Measurements from ENCODE around the gene TCERG1L.

The TCERG1L gene

GRCh38 chr10:131135716-131136115, 175.8 kb downstream of the TCERG1L start:
- Histone ChIP-seq H3K4me3 (ENCODE audit: low read depth, low read length) (no peak overlapping the region), H3K27ac (ENCODE audit: low read depth, low read length) (no peak overlapping the region), H3K36me3 (ENCODE audit: control insufficient read depth, insufficient read depth, low read length) (no peaks in the 10 kb centered on the region), H3K4me1 (ENCODE audit: control insufficient read depth, insufficient read depth, low read length) (0 out of 2 replicates have a peak, but pooled peaks cover 5% of the 10 kb centered on the region), H3K9me3 (ENCODE audit: control insufficient read depth, insufficient read depth, low read length) (no peaks in the 10 kb centered on the region), H3K9ac (ENCODE audit: low read depth, low read length) (no peak overlapping the region), H3K27me3 (ENCODE audit: control insufficient read depth, insufficient read depth, low read length) (no peaks in the 10 kb centered on the region)

- no peak overlapping the region for H3K27ac ChIP-seq (ENCODE audit: low read depth, low read length)
- 0 out of 2 replicates have a peak, but pooled peaks cover 5% of the 10 kb centered on the region for H3K4me1 ChIP-seq (ENCODE audit: control insufficient read depth, insufficient read depth, low read length)
- no peaks in the 10 kb centered on the region for H3K36me3 ChIP-seq (ENCODE audit: control insufficient read depth, insufficient read depth, low read length)
- no peak overlapping the region for H3K9ac ChIP-seq (ENCODE audit: low read depth, low read length)
- no peaks in the 10 kb centered on the region for H3K9me3 ChIP-seq (ENCODE audit: control insufficient read depth, insufficient read depth, low read length)
- H3K27me3 ChIP-seq (ENCODE audit: control insufficient read depth, insufficient read depth, low read length), result no peaks in the 10 kb centered on the region
- no peak overlapping the region for H3K4me3 ChIP-seq (ENCODE audit: low read depth, low read length)
Observed at GRCh38 chr10:131134651-131135050, 176.9 kb downstream of the TCERG1L start.

DNA sequence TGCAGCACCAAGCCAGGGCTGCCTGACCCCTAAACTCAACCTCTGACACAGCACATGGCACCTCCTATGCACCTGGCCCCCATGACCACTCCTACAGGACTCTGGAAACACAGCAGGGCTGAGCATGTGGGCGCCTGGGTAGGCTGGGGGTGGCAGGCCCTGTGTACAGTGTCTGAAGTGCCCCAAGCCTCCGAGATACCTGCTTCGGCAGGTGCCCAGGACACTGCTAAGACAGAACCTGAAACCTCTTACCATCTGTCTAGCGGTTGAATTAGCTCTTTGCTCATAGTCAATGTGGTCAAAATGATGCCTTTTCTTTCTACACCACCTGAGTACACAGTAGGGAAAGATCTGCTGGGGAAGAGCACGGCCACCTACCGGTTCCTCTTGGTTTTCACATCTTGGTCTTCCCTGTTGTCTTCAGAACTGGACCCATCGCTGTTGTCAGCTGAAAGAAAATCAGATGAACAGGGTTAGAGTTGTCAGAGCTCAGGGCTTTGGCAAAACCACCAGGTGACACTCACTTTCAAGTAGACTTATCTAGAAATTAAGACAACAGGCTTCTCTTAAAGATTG, 177.4 kb downstream of the TCERG1L start:
- Histone ChIP-seq H3K4me1 (ENCODE audit: control insufficient read depth, insufficient read depth, low read length) (0 out of 2 replicates have a peak, but pooled peaks cover 5% of the 10 kb centered on the region), H3K9ac (ENCODE audit: low read depth, low read length) (no peak overlapping the region), H3K36me3 (ENCODE audit: control insufficient read depth, insufficient read depth, low read length) (no peaks in the 10 kb centered on the region), H3K4me3 (ENCODE audit: low read depth, low read length) (no peak overlapping the region), H3K27ac (ENCODE audit: low read depth, low read length) (no peak overlapping the region), H3K9me3 (ENCODE audit: control insufficient read depth, insufficient read depth, low read length) (no peaks in the 10 kb centered on the region), H3K27me3 (ENCODE audit: control insufficient read depth, insufficient read depth, low read length) (no peaks in the 10 kb centered on the region)

DNA sequence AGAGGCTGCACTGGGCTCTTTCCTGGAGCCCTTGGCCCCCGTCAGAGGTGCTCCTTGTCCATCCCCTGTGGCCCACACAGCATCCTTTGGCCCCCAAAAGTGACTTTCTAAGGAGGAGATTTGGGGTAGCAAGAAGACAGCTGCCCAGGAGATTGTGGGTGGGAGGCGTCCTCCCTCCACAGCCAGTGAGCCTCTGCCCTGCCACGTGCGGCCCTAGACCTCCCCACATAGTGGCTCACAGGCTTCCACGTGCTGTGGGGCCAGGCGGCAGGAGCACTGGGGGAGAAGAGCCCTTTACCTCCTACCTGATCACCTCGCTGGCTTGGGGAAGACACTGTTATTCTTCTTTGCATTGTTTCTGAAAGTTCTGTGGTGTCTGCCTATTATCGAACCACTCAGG, 178.8 kb downstream of the TCERG1L start:
- H3K27me3 ChIP-seq (ENCODE audit: control insufficient read depth, insufficient read depth, low read length), result no peaks in the 10 kb centered on the region
- no peak overlapping the region for H3K4me3 ChIP-seq (ENCODE audit: low read depth, low read length)
- H3K27ac ChIP-seq (ENCODE audit: low read depth, low read length), result no peak overlapping the region
- H3K9ac ChIP-seq (ENCODE audit: low read depth, low read length), result no peak overlapping the region
- no peaks in the 10 kb centered on the region for H3K9me3 ChIP-seq (ENCODE audit: control insufficient read depth, insufficient read depth, low read length)
- 0 out of 2 replicates have a peak, but pooled peaks cover 5% of the 10 kb centered on the region for H3K4me1 ChIP-seq (ENCODE audit: control insufficient read depth, insufficient read depth, low read length)
- no peaks in the 10 kb centered on the region for H3K36me3 ChIP-seq (ENCODE audit: control insufficient read depth, insufficient read depth, low read length)

DNA sequence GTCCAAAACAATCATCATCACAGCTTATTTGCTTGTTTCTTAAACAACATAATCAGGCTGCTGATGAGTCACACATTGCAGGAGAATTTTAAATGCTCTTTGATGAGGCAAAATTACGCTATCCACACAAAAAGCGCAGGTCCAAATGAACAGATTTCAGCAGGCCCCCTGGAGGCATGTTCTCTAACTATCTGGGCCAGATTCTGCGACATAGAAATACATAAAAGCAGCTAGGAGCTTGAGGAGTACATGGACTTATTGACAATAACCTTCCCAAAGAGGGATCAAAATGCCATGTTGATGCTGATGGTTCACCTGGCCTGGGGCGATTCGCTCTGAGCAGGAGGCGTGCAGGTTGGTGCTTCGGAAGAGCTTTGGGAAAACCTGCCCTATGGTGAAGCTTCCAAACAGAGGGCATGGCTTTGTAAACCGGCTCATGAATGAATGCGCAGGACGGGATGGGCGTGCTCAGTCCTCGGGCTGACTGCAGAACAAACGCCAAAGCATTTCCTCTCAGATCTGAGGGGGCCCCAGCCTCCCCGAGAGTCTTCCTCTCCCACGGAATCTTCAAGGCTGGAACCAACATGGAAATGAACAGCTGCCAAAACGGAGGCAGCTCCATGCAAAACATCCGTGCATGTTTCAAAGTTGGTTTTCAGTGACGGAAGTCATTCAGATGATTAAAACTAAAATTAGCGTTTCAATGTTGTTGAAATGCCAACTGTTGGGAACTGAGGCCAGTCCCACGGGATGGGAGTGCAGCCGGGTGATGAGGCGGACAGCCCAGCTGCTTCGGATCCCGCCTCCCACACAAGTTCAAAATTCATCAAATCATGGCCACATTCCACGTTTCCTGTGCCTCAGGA, 179.6 kb downstream of the TCERG1L start:
- Histone ChIP-seq H3K36me3 (ENCODE audit: control insufficient read depth, insufficient read depth, low read length) (no peaks in the 10 kb centered on the region), H3K27me3 (ENCODE audit: control insufficient read depth, insufficient read depth, low read length) (no peaks in the 10 kb centered on the region), H3K27ac (ENCODE audit: low read depth, low read length) (no peak overlapping the region), H3K9me3 (ENCODE audit: control insufficient read depth, insufficient read depth, low read length) (no peaks in the 10 kb centered on the region), H3K4me3 (ENCODE audit: low read depth, low read length) (no peak overlapping the region), H3K4me1 (ENCODE audit: control insufficient read depth, insufficient read depth, low read length) (peaks cover 12% of the 10 kb centered on the region), H3K9ac (ENCODE audit: low read depth, low read length) (no peak overlapping the region)

- H3K9ac ChIP-seq (ENCODE audit: low read depth, low read length), result no peak overlapping the region
- no peaks in the 10 kb centered on the region for H3K36me3 ChIP-seq (ENCODE audit: control insufficient read depth, insufficient read depth, low read length)
- peaks cover 20% of the 10 kb centered on the region for H3K4me1 ChIP-seq (ENCODE audit: control insufficient read depth, insufficient read depth, low read length)
- H3K9me3 ChIP-seq (ENCODE audit: control insufficient read depth, insufficient read depth, low read length), result no peaks in the 10 kb centered on the region
- H3K4me3 ChIP-seq (ENCODE audit: low read depth, low read length), result no peak overlapping the region
- no peak overlapping the region for H3K27ac ChIP-seq (ENCODE audit: low read depth, low read length)
- no peaks in the 10 kb centered on the region for H3K27me3 ChIP-seq (ENCODE audit: control insufficient read depth, insufficient read depth, low read length)
Observed at GRCh38 chr10:131130025-131130424, 181.5 kb downstream of the TCERG1L start.

- Histone ChIP-seq H3K27ac (ENCODE audit: low read depth, low read length) (no peak overlapping the region), H3K4me3 (ENCODE audit: low read depth, low read length) (no peak overlapping the region; the same call in 1 of the 2 replicates), H3K36me3 (ENCODE audit: control insufficient read depth, insufficient read depth, low read length) (no peaks in the 10 kb centered on the region), H3K9ac (ENCODE audit: low read depth, low read length) (no peak overlapping the region), H3K4me1 (ENCODE audit: control insufficient read depth, insufficient read depth, low read length) (peaks cover 20% of the 10 kb centered on the region), H3K27me3 (ENCODE audit: control insufficient read depth, insufficient read depth, low read length) (no peaks in the 10 kb centered on the region), H3K9me3 (ENCODE audit: control insufficient read depth, insufficient read depth, low read length) (no peaks in the 10 kb centered on the region)
Observed at GRCh38 chr10:131129544-131129943, 182.0 kb downstream of the TCERG1L start.

GRCh38 chr10:131128731-131129130, 182.8 kb downstream of the TCERG1L start:
- Histone ChIP-seq H3K4me3 (ENCODE audit: low read depth, low read length) (no peak overlapping the region), H3K36me3 (ENCODE audit: control insufficient read depth, insufficient read depth, low read length) (no peaks in the 10 kb centered on the region), H3K27me3 (ENCODE audit: control insufficient read depth, insufficient read depth, low read length) (no peaks in the 10 kb centered on the region), H3K9me3 (ENCODE audit: control insufficient read depth, insufficient read depth, low read length) (no peaks in the 10 kb centered on the region), H3K9ac (ENCODE audit: low read depth, low read length) (no peak overlapping the region), H3K27ac (ENCODE audit: low read depth, low read length) (no peak overlapping the region), H3K4me1 (ENCODE audit: control insufficient read depth, insufficient read depth, low read length) (peaks cover 20% of the 10 kb centered on the region)

GRCh38 chr10:131127610-131128009, 183.9 kb downstream of the TCERG1L start:
- no peak overlapping the region for H3K9ac ChIP-seq (ENCODE audit: low read depth, low read length)
- no peak overlapping the region for H3K27ac ChIP-seq (ENCODE audit: low read depth, low read length)
- no peaks in the 10 kb centered on the region for H3K27me3 ChIP-seq (ENCODE audit: control insufficient read depth, insufficient read depth, low read length)
- peaks cover 20% of the 10 kb centered on the region for H3K4me1 ChIP-seq (ENCODE audit: control insufficient read depth, insufficient read depth, low read length)
- no peaks in the 10 kb centered on the region for H3K36me3 ChIP-seq (ENCODE audit: control insufficient read depth, insufficient read depth, low read length)
- H3K4me3 ChIP-seq (ENCODE audit: low read depth, low read length), result no peak overlapping the region
- H3K9me3 ChIP-seq (ENCODE audit: control insufficient read depth, insufficient read depth, low read length), result peaks cover 2% of the 10 kb centered on the region; the same call in 1 of the 2 replicates

DNA sequence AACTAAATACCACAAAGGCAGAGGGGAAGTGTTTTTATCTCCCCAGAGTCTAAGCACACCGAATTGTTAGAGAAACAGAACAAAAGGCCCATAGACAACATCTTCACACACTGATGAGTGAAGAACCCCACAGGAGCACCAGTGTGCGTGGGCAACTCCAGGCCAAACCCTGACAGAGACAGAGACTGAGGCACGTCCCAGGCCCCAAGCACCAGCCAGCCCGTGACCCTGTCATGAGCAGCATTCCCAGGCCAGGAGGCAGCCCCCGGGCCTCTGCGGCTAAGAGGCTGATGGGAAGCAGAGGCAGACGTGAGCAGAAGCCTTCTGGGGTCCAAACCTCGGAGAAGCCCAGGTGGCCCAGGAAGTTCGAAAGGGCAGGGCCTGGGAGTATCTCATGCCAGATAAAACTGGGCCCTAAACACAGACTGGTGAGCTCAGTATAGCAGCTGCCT, 184.4 kb downstream of the TCERG1L start:
- Histone ChIP-seq H3K4me1 (ENCODE audit: control insufficient read depth, insufficient read depth, low read length) (peaks cover 20% of the 10 kb centered on the region), H3K27me3 (ENCODE audit: control insufficient read depth, insufficient read depth, low read length) (no peaks in the 10 kb centered on the region), H3K4me3 (ENCODE audit: low read depth, low read length) (no peak overlapping the region), H3K9ac (ENCODE audit: low read depth, low read length) (no peak overlapping the region), H3K36me3 (ENCODE audit: control insufficient read depth, insufficient read depth, low read length) (no peaks in the 10 kb centered on the region), H3K9me3 (ENCODE audit: control insufficient read depth, insufficient read depth, low read length) (peaks cover 2% of the 10 kb centered on the region; the same call in 1 of the 2 replicates), H3K27ac (ENCODE audit: low read depth, low read length) (peak overlapping the region; percentile 64)
